Neural cell (in vitro differentiated cells): Measurements from ENCODE around the gene EFR3B. TPM values are rescaled to one million over a fixed set of nuclear protein-coding genes. Genes with fewer than 3 reads are reported as not detected.

Source experiments
- H2AFZ ChIP-seq: fragments of 200-600, 300-800 bp; sonication (generic), shearing (Covaris generic); 2 replicates; pipeline ENCODE4 v1.6.0; 2014; ENCODE audit warnings: low read depth, mild to moderate bottlenecking, antibody characterized with exemption, low read length, moderate library complexity
- H3F3A ChIP-seq: fragments of 200-600 bp; shearing (Covaris generic); 2 replicates; pipeline ENCODE4 v1.6.1; 2016; ENCODE audit warnings: mild to moderate bottlenecking, moderate library complexity, mixed read lengths, antibody characterized with exemption, low read length; ENCODE audit not compliant: insufficient read depth, poor library complexity, severe bottlenecking
- H3K27ac ChIP-seq: fragments of 200-600, 300-800 bp; sonication (generic), shearing (Covaris generic); 2 replicates; pipeline ENCODE4 v1.5.1; 2014; ENCODE audit warnings: mild to moderate bottlenecking, low read length, moderate library complexity
- H3K27me3 ChIP-seq: fragments of 300-800, 200-600 bp; sonication (generic), shearing (Covaris generic); 2 replicates; pipeline ENCODE4 v1.6.0; 2014; ENCODE audit warnings: mild to moderate bottlenecking, low read depth, low read length, moderate library complexity; ENCODE audit not compliant: insufficient read depth
- H3K36me3 ChIP-seq: fragments of 300-800, 200-600 bp; sonication (generic), shearing (Covaris generic); 2 replicates; pipeline ENCODE4 v1.5.1; 2014; ENCODE audit warnings: mild to moderate bottlenecking, antibody characterized with exemption, low read length, moderate library complexity; ENCODE audit not compliant: insufficient read depth
- H3K4me2 ChIP-seq: fragments of 300-800, 200-600 bp; sonication (generic), shearing (Covaris generic); 2 replicates; pipeline ENCODE4 v1.6.0; 2014; ENCODE audit warnings: mild to moderate bottlenecking, low read length
- H3K4me3 ChIP-seq: fragments of 300-800, 200-600 bp; sonication (generic), shearing (Covaris generic); 2 replicates; pipeline ENCODE4 v1.5.1; 2014; ENCODE audit warnings: mild to moderate bottlenecking, low read length, moderate library complexity
- H3K79me2 ChIP-seq: fragments of 200-600 bp; shearing (Covaris generic); replicated peaks from 2 replicates; pipeline ENCODE4 v1.6.0; 2014; ENCODE audit warnings: mild to moderate bottlenecking, low read length, moderate library complexity; ENCODE audit not compliant: insufficient read depth
- H3K9ac ChIP-seq: fragments of 300-800, 200-600 bp; sonication (generic), shearing (Covaris generic); 2 replicates; pipeline ENCODE4 v1.6.1; 2016; ENCODE audit warnings: mild to moderate bottlenecking, low read length, mixed read lengths
- H3K9me2 ChIP-seq: fragments of 200-600 bp; shearing (Covaris generic); 2 replicates; pipeline ENCODE4 v1.6.1; 2016; ENCODE audit warnings: mild to moderate bottlenecking, low read length, mixed read lengths; ENCODE audit not compliant: insufficient read depth
- H3K9me3 ChIP-seq: fragments of 200-600, 300-800 bp; sonication (generic), shearing (Covaris generic); 2 replicates; pipeline ENCODE4 v1.6.1; 2016; ENCODE audit warnings: mild to moderate bottlenecking, mixed run types, low read length, moderate library complexity, mixed read lengths
- H4K20me1 ChIP-seq: fragments of 200-600 bp; shearing (Covaris generic); 2 replicates; pipeline ENCODE4 v1.6.1; 2016; ENCODE audit warnings: mild to moderate bottlenecking, mixed run types; ENCODE audit not compliant: insufficient read depth
- CTCF ChIP-seq: fragments of 450-650 bp; IDR thresholded peaks from 2 replicates; pipeline ENCODE4 v1.5.1; 2014; ENCODE audit warnings: antibody characterized with exemption, mild to moderate bottlenecking, moderate library complexity; ENCODE audit not compliant: poor library complexity, severe bottlenecking
- EP300 ChIP-seq: fragments of 450-650 bp; conservative IDR thresholded peaks from 2 replicates; pipeline ENCODE4 v1.6.1; 2014; ENCODE audit warnings: antibody characterized with exemption, mild to moderate bottlenecking, moderate library complexity; ENCODE audit not compliant: poor library complexity, severe bottlenecking
- EZH2 ChIP-seq: fragments of 200-600, 300-800 bp; shearing (Covaris generic), sonication (generic); IDR thresholded peaks from 2 replicates; pipeline ENCODE4 v1.6.1; 2014; ENCODE audit warnings: antibody characterized with exemption, low read length, borderline replicate concordance, mild to moderate bottlenecking; ENCODE audit not compliant: insufficient read depth, poor library complexity, severe bottlenecking
- MXI1 ChIP-seq: fragments of 450-650 bp; conservative IDR thresholded peaks from 2 replicates; pipeline ENCODE4 v1.6.1; 2014; ENCODE audit warnings: antibody characterized with exemption, mild to moderate bottlenecking; ENCODE audit not compliant: poor library complexity, severe bottlenecking
- POLR2AphosphoS5 ChIP-seq: IDR thresholded peaks from 2 replicates; pipeline ENCODE4 v1.6.1; 2012
- RAD21 ChIP-seq: fragments of 450-650 bp; conservative IDR thresholded peaks from 2 replicates; pipeline ENCODE4 v1.6.1; 2014; ENCODE audit warnings: antibody characterized with exemption, mild to moderate bottlenecking, moderate library complexity
- SMC3 ChIP-seq: fragments of 450-650 bp; conservative IDR thresholded peaks from 2 replicates; pipeline ENCODE4 v1.6.1; 2014; ENCODE audit warnings: antibody characterized with exemption, mild to moderate bottlenecking, moderate library complexity; ENCODE audit not compliant: poor library complexity
- TAF1 ChIP-seq: IDR thresholded peaks from 2 replicates; pipeline ENCODE4 v1.6.1; 2012; ENCODE audit warnings: low read depth
- polyA plus RNA-seq: library from polyadenylated mRNA; depleted of rRNA; stranded (reverse); fragments of >200 nt; gene quantifications from 2 replicates; pipeline ENCODE4 v1.2.3, GENCODE V29; 2014
- TF ChIP-seq, protein P1 (sequence below): IDR thresholded peaks from 2 replicates; pipeline ENCODE4 v1.6.1; 2012; ENCODE audit warnings: borderline replicate concordance

EFR3B gene
- polyA plus RNA-seq, 1 donor from 2014 or later, result 29.3 TPM

- H4K20me1 ChIP-seq, result no peaks in the 10 kb centered on the region
- no peak overlapping the region for H3K27ac ChIP-seq
- no peaks in the 10 kb centered on the region for H3F3A ChIP-seq
- peaks cover 4% of the 10 kb centered on the region for H3K79me2 ChIP-seq
- H3K4me2 ChIP-seq, result no peak overlapping the region
- no peaks in the 10 kb centered on the region for H3K9me3 ChIP-seq
- no peak for TF ChIP-seq SMC3
- H3K36me3 ChIP-seq, result no peaks in the 10 kb centered on the region
- H3K4me3 ChIP-seq, result no peak overlapping the region
- no peak overlapping the region for H3K9ac ChIP-seq
- H3K27me3 ChIP-seq, result no peaks in the 10 kb centered on the region
- H3K9me2 ChIP-seq, result no peaks in the 10 kb centered on the region
- no peak overlapping the region for H2AFZ ChIP-seq
These were observed 22.2 kb downstream of the EFR3B start for GRCh38 chr2:25063876-25064660.

GRCh38 chr2:25065768-25066167, 23.9 kb downstream of the EFR3B start:
- Histone ChIP-seq H3K9me2 (no peaks in the 10 kb centered on the region), H3K4me2 (no peak overlapping the region), H2AFZ (no peak overlapping the region), H3K9me3 (no peaks in the 10 kb centered on the region), H3F3A (no peaks in the 10 kb centered on the region), H3K79me2 (peaks cover 4% of the 10 kb centered on the region), H3K4me3 (no peak overlapping the region), H3K27ac (no peak overlapping the region), H3K36me3 (no peaks in the 10 kb centered on the region), H4K20me1 (no peaks in the 10 kb centered on the region), H3K9ac (no peak overlapping the region), H3K27me3 (no peaks in the 10 kb centered on the region)
- TF ChIP-seq TAF1 (no peak), SMC3 (no peak), EP300 (no peak), POLR2AphosphoS5 (no peak), EZH2 (no peak), MXI1 (no peak), CTCF (no peak), RAD21 (no peak)
- TF ChIP-seq, protein P1, sequence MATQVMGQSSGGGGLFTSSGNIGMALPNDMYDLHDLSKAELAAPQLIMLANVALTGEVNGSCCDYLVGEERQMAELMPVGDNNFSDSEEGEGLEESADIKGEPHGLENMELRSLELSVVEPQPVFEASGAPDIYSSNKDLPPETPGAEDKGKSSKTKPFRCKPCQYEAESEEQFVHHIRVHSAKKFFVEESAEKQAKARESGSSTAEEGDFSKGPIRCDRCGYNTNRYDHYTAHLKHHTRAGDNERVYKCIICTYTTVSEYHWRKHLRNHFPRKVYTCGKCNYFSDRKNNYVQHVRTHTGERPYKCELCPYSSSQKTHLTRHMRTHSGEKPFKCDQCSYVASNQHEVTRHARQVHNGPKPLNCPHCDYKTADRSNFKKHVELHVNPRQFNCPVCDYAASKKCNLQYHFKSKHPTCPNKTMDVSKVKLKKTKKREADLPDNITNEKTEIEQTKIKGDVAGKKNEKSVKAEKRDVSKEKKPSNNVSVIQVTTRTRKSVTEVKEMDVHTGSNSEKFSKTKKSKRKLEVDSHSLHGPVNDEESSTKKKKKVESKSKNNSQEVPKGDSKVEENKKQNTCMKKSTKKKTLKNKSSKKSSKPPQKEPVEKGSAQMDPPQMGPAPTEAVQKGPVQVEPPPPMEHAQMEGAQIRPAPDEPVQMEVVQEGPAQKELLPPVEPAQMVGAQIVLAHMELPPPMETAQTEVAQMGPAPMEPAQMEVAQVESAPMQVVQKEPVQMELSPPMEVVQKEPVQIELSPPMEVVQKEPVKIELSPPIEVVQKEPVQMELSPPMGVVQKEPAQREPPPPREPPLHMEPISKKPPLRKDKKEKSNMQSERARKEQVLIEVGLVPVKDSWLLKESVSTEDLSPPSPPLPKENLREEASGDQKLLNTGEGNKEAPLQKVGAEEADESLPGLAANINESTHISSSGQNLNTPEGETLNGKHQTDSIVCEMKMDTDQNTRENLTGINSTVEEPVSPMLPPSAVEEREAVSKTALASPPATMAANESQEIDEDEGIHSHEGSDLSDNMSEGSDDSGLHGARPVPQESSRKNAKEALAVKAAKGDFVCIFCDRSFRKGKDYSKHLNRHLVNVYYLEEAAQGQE, result no peak
